GM13976 (cell line): ENCODE measurements around the gene NFASC.

Source experiments
- DNase-seq: peaks from one replicate; pipeline ENCODE4 v3.0.0; 2012; ENCODE audit warnings: low spot score
- in situ Hi-C: fragments of 300-500 bp; cut with MboI; formaldehyde crosslinking; loops from one replicate; pipeline ENCODE4 v1.12.0; 2022; ENCODE audit warnings: low sequenced_read_pairs, mixed read lengths, inconsistent platforms; ENCODE audit not compliant: unreplicated experiment
- TF ChIP-seq, protein P1 (sequence below): IDR thresholded peaks from 2 replicates; pipeline ENCODE4 v1.5.1; 2012; ENCODE audit warnings: borderline replicate concordance, mild to moderate bottlenecking; ENCODE audit not compliant: insufficient read depth; ENCODE audit errors: extremely low read depth, missing control alignments, control extremely low read depth

Gene NFASC

DNA sequence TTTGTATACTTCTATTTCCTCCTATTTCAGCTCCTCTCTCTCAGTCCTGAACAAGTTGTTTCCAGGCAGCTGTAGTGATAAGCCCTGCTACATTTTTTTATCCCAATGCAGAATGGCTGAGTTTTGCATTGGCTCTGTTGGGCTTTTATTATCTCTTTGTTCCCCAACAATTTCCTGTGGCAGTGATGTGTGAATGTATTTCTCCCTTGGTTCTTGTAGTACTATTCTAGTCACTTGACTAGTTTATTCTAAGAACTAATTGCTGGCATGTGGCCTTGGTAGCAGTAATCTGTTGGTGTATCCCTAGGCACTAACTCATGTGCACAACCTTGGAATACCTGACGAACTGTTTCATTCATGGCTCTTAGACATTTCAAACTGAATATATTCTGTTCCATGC is 60.7 kb downstream of the NFASC start:
- DNase-seq: no peak
- in situ Hi-C loops: no loop called here
- TF ChIP-seq, protein P1, sequence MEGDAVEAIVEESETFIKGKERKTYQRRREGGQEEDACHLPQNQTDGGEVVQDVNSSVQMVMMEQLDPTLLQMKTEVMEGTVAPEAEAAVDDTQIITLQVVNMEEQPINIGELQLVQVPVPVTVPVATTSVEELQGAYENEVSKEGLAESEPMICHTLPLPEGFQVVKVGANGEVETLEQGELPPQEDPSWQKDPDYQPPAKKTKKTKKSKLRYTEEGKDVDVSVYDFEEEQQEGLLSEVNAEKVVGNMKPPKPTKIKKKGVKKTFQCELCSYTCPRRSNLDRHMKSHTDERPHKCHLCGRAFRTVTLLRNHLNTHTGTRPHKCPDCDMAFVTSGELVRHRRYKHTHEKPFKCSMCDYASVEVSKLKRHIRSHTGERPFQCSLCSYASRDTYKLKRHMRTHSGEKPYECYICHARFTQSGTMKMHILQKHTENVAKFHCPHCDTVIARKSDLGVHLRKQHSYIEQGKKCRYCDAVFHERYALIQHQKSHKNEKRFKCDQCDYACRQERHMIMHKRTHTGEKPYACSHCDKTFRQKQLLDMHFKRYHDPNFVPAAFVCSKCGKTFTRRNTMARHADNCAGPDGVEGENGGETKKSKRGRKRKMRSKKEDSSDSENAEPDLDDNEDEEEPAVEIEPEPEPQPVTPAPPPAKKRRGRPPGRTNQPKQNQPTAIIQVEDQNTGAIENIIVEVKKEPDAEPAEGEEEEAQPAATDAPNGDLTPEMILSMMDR: no peak

DNA sequence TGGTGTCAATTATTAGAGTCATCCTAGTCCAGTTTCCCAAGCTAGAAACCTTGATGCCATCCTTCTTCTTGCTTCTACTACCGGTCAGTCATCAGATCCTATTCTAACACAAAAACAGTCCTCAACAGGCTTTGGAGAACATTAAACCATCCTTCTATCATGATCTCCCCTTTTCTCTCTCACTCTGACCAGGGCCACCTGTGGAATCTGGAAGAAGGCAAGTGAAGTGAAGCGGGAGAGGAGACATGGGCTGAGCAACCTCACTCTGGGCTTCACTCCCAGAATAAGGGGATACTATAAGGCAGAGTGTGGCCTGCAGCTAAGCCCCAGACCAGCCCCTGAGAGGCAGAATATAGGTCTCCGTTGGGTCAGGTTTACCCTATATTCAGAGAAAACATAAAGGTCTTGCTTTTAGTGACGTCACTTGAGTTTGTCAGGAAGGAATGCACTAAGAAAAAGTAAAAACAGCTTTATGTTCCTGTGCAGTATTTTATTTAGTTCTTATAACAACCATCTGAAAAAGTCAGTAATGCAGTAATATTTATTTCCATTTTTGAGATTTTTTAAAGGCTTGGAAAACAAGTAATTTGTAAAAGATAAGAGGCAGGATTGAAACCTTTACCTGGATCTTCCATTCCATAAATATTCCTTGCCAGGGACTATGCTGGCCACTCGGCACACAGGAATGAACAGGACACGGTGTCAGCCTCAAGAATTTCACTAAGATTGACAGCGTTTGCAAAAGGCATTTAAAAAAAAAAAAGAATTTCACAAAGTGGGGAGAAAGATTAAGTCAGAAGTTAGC is 61.3 kb downstream of the NFASC start:
- no peak for DNase-seq
- TF ChIP-seq, protein P1: no peak
- in situ Hi-C loops: no loop called here

DNA sequence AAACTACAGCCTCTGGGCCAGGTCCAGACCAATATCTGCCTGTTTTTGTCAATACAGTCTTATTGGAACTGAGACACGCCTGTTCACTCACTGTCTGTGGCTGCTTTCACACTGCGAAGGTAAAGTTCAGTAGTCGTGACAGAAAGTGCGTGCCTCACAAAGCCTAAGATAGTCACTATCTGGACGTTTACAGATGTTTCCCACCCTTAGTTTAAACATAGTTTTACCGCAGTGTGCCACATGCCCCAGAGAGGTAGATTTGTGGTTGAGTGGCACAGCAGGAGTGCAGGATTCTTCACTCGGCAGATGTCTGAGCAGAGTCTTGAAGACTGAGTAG is 61.9 kb downstream of the NFASC start:
- TF ChIP-seq, protein P1: no peak
- DNase-seq: no peak
- in situ Hi-C loops: no loop called here

DNA sequence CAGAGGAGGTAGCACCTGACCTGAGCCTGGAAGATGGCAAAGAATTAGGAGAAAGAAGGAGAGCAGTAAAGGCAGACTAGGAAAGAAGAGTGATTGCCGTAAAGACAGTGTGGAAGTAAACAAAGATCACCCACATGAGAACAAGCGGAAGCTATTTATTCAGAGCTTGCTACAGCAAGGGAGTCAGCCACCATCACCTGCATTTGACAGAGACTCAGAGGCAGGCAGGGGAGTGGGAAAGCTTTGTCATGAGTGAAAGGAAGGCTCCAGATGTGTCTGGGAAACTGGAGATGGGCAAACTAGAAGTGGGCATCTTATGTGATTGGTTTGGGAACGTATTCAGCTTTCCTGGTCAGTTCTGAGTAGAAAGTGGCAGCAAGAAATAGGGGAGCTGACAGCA is 64.5 kb downstream of the NFASC start:
- in situ Hi-C loops: no loop called here
- TF ChIP-seq, protein P1: no peak

DNA sequence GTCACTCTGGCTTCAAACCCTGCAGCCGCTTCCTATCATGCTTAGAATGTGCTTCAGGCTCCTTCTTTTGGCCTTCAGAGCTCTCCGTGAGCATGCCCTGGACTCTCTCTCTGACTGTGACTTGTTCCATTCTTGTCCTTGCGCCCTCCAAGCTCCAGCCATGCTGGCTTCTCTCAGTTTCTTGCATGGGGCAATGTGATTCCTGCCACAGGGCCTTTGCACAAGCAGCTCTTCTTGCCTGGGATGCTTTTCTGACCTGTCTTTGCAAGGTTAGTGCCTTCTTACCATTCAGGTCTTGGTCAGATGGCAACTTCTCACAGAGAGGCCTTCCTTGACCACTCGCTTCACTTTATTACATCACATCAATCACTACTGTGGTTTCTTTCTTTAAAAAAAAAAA is 66.1 kb downstream of the NFASC start:
- TF ChIP-seq, protein P1: no peak
- in situ Hi-C loops: no loop called here

More for the DNA sequence above, 64.5 kb downstream of the NFASC start:
- no peak for DNase-seq

DNA sequence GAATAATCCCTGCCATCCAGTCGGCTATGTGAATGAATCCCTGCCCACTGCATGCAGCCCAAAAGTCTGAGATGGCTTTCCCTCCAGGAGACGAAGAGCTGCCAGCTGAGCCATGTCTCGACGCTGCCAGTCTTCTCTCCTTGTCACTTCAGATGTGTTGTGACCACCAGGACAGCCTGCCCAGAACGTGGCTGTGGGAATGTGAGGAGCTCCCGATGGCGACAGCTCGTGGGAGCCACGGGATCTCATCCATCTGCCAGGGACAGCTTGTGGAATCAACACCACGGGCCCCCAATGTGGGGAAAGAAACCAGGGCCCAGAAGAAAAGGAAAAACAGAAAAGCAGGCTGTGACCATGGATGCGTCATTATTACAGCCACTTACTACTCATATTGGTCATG is 67.2 kb downstream of the NFASC start:
- TF ChIP-seq, protein P1: no peak
- in situ Hi-C loops: no loop called here
- DNase-seq: no peak

More for the DNA sequence above, 66.1 kb downstream of the NFASC start:
- DNase-seq: no peak
